Measurements from ENCODE around the gene CCDC127.

- TF ChIP-seq ZFP3 (CRISPR knock-in tag; IDR thresholded peaks at IDR 0.05) (no peak), PATZ1 (CRISPR knock-in tag; IDR thresholded peaks at IDR 0.05; ENCODE audit: borderline replicate concordance) (no peak), RARB (CRISPR knock-in tag; IDR thresholded peaks at IDR 0.05) (no peak), ISL1 (CRISPR knock-in tag; IDR thresholded peaks at IDR 0.05) (no peak), OSR1 (CRISPR knock-in tag; IDR thresholded peaks at IDR 0.05) (no peak), ARNTL (CRISPR knock-in tag; IDR thresholded peaks at IDR 0.05; ENCODE audit: borderline replicate concordance, low read depth) (no peak), ZC3H10 (CRISPR knock-in tag; IDR thresholded peaks at IDR 0.05) (no peak), ZFP30 (CRISPR knock-in tag; IDR thresholded peaks at IDR 0.05) (no peak), POU6F1 (CRISPR knock-in tag; IDR thresholded peaks at IDR 0.05; ENCODE audit: borderline replicate concordance, low read depth) (no peak), ZNF8 (CRISPR knock-in tag; IDR thresholded peaks at IDR 0.05) (no peak), ZNF565 (CRISPR knock-in tag; conservative IDR thresholded peaks at IDR 0.05; ENCODE audit: low read depth) (no peak)
Measured at GRCh38 chr5:198516-199196, 19.3 kb downstream of the CCDC127 start.
